ENCODE measurements around the gene FARS2. TPM values are rescaled to one million over a fixed set of nuclear protein-coding genes. Genes with fewer than 3 reads are reported as not detected.

The FARS2 gene
- total RNA-seq: 10.0 TPM

DNA sequence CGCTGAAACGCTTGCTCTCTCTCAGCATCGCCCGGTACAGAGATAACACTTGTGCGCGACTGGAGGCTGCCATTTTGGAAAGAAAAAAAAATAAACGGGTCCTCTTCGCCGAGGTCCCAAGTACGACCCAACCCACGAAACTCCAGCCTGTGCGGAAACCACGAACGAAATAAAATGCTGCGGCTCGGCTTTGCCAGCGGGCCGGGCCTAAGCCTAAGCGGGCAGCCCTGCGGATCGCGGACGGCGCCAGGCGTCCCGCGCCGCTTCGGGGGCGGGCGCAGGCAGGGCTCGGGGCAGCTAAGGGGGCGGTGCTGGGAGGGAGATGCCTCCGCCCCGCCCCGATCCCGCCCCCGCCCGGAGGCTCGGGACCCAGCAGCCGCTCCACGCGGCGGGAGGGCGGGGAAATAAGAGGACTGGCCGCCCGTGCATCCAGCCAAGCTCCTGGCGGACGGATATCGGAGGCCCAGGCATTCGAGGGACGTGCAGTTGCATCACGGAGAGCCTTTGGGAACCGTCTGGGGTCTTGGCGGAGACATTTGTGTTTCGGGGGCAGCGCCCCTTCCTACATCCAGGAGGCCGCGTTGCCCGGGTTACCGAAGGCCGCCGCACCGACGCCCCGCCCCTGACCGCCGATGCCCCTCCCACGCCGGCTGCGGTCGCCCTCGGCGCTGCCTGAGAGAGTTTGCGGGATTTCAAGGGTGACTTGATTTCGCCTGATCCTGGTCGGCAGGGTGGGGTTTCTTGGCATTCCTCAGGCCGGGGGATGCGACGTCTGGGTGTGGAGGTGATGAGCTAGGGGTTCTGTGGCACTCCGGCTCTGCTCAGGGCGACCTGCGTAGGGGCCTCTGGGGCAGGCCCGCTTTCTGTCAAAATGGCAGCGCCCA is at the start of gene FARS2, which contains the start of gene LYRM4:
TSS of gene FARS2 (plus strand) at position 853 of the 884 bp plus-strand sequence.
TSS of gene LYRM4 (minus strand) at position 290 of the 884 bp plus-strand sequence. CDS start at position 73, 217 bp downstream.
- ATAC-seq: peak; percentile 94

DNA sequence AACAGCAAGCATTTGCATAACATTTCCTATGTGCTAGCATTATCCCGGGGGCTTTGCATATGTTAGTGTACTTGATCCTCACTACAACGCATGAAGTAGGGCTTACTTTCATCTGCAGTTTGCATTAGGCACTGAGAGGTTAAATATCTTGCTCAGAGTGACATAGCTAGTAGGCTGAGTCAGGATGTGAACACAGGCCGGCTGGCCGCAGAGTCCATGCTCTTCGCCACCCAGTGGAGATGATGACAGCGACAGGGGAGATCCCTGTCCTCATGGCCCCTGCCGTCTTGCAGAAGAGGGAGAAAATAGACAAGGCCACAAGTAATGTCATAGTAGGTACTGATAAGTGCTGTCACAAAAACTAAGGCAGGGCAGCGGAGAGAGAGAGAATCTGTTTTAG is 47.5 kb upstream of the FARS2 start:
- ATAC-seq (no peak), DNase-seq (ENCODE audit: low spot score) (no peak)

More for the DNA sequence above, at the start of gene FARS2, which contains the start of gene LYRM4:
- peak; percentile 92 for DNase-seq (ENCODE audit: low spot score)

DNA sequence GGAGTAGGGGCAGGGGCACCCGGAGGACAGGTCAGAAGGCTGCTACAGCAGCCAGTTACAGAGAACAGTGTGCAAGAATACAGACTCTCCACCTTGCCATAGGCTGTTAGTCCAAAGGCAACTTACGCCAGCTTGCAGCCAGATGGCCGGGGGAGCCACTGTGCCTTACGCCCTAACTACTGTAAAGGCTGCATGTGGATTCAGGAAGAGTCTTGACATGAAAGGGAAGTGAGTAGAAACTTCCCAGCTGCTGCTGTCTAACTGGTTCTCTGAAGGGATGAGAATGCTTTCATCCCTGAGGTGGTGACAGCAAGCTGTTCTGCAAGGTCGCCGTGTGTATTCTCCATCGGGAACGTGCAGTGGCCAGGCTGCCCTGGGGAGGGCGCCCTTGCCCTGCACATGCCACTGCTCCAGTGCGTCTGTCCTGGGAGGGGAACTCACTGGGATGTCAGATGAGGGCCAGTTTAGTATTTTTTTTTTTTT is 46.7 kb upstream of the FARS2 start:
- ATAC-seq: peak; percentile 44
- no peak for DNase-seq (ENCODE audit: low spot score)

DNA sequence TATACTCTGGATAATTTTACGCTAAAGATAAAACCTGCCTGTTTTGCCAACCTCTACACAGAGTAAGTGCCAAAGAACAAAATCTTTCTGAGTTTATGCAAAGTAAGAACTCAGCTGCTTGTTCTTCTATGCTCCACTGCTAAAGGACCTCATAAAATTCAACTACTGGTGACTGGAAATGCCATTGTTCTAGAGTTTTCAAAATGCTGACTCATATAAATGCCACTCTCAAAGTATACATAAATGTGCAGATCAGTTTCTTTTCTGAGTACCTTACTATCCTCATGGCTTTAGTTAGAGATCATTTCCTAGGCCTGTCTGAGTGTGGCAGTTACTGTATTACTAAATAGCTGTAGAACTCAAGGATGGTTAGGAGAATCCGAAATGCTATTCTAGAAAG is 46.2 kb upstream of the FARS2 start:
- ATAC-seq (no peak), DNase-seq (ENCODE audit: low spot score) (no peak)

DNA sequence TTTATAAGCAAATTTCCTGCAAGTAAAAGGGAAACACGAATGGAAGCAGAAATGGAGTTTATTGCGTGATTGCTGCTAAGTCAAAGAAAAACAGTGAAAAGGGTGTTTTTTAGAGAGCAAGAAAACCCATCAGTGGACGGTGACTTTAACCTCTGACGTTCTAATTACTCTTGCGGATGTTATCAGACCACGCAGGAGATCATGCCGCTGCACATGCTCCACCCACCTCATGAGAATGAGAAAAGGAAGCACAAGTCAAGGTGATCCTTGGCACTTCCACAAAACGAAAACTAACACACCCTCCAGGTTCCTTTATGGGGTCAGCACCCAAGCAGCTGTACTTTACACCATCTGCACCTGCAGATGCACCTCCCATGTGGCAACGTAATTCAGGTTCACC is 45.5 kb upstream of the FARS2 start:
- no peak for DNase-seq (ENCODE audit: low spot score)
- ATAC-seq: no peak

DNA sequence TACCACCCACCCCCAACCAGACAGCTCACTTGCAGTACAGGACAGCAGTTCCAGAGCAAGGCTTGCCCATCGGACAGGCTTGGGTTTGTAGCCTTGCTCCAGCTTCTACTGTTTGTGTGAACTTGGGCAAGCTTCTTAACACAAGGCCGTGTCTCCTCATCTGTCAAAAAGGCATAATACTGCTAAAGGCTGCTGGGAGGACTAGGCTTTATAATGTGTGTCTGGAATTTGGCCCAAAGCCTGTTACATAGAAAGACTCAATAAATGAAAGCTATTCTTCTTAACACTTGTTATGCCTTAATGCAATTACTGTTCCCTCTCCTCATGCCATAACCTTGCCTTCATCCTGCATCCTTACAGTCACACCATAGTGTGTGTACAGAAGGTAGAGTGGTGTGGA is 44.0 kb upstream of the FARS2 start:
- no peak for DNase-seq (ENCODE audit: low spot score)
- ATAC-seq: no peak

DNA sequence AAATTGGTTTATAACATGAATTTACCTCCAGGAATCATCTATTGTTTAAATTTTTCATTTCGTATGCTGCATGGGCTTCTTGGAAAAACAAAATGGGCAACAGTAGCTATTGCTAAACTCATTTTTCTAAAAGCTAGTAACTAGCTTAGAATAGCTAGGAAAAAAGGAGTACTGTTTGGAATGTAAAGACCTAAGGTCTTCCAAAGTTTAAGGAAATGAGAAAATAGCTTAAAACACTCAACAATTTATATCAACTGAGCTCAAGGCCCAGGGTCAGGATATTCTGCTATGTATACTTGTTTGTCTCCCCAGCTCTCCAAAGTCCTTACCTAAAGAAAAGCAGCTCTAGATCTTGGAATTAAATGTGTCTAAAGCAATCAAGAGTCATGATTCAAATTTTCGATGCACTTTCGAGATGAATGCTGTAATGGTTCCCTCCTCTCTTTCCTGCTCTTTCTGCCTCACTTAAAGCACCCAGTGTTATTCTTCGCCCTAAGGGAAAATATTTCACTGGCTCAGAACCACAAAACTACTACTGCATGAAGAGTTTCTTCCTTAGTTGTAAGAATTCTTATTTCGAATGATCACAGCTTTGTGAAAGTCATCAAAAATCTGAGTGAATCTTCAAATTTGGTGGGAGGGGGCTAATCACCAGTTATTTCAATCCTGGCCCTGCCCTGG is 42.2 kb upstream of the FARS2 start:
- DNase-seq (ENCODE audit: low spot score): no peak
- no peak for ATAC-seq

DNA sequence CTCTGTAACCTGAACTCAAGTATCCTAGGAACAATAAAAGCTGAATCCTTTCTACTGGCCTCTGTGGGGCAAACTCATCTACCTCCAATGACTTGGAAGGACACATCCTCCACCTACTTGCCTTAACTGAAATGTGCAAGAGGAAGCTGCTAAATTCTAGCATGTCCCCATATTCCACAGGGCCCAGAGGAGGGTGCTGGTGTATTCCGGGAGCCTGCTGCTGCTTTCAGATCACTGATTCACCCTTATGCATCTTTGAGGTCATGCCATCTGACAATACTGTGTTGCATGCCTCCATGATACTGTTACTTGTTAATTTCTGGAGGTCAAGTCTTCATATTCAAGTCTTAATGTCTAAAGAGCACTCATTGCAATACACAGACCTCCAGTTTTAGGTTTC is 40.9 kb upstream of the FARS2 start:
- no peak for ATAC-seq
- DNase-seq (ENCODE audit: low spot score): no peak

DNA sequence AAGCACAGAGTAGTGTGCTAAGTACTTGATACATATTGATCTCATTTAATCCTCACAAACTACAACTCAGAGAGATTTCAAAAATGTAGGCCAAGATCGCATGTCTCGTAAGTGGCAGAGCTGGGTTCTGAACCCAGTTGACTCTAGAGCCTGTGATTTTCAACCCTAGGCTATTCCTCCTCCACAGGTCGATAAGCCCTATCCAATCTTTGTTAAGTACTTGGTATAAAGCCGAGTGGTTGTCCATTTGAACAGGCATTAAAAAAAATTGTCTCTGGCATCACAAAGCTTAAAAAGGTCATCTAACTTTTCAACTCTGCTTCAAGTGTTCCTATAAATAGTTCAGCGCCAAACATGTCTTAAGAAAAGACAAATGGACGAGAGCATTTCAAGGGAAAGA is 38.0 kb upstream of the FARS2 start:
- ATAC-seq (no peak), DNase-seq (ENCODE audit: low spot score) (no peak)

DNA sequence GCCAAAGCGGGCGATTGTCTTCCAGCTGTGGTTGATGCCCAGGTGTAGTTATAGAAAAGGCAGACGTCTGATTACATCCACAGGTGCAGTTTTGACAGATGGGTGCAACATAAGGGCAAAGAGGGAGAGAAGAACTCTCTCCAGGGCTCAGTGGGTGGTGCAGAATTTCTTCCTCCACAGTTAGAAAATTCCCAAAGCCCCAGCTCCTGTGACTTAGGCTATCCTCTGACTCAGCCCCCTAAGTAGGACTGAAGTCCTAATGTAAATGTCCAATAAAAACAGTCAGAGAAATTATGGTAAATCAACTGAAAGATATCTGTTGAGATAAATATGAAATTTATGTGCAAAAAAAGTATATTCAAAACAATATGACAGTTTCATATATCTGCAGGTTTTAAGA is 32.0 kb upstream of the FARS2 start:
- no peak for DNase-seq (ENCODE audit: low spot score)
- no peak for ATAC-seq

DNA sequence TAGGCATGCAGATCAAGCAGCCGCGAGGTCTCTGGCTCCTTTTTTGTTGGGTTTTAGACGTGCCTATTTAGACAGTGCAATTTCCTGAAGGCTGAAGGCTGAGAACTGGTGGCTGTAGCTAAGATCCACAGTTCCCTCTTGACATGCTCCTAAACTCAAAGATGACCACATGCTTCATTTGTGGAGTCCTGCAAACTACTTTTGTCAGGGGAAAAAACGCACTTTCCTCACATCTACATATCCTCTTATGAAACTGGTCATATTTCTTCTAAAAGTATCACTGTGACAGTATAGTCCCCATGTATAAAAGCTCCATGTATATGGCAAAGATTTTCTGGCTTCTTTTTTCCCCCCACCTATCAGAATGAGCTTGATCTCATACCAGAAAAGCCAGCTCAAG is 31.2 kb upstream of the FARS2 start:
- DNase-seq (ENCODE audit: low spot score): no peak
- ATAC-seq: no peak

DNA sequence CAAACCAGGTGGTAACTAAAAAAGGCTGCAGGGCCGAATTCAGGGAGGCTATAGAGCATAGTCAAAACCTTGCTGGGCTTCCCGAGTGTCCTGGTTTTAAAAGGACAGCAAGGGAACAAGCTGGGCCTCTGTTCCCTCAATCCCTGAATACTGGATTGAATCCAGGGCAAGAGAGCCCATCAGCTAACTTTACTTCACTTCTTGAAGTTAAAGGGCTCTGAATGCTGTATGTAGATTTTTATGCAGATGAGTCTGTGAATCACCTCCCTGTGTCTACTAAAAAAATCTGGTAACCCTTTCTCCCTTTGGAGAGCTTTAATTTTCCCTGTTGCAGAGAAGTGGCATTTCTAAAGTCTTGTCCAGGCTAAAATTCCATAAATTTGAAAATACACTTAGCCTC is 30.0 kb upstream of the FARS2 start:
- ATAC-seq (no peak), DNase-seq (ENCODE audit: low spot score) (no peak)

DNA sequence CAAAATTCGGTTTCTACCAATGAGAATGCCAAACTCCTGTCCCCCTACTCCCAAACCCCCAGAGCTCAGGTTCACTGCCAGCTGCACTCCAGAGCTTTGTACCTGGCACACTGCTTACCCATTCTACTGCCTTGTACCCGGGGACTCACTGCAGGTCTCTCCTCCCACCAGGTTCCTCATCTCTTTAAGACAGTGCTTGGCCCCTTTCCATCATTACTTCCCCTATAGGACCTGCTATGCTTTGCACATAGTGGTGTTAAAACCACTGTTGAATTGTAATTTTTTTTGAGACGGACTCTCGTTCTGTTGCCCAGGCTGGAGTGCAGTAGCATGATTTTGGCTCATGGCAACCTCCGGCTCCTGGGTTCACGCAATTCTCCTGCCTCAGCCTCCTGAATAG is 26.4 kb upstream of the FARS2 start:
- ATAC-seq (no peak), DNase-seq (ENCODE audit: low spot score) (no peak)

DNA sequence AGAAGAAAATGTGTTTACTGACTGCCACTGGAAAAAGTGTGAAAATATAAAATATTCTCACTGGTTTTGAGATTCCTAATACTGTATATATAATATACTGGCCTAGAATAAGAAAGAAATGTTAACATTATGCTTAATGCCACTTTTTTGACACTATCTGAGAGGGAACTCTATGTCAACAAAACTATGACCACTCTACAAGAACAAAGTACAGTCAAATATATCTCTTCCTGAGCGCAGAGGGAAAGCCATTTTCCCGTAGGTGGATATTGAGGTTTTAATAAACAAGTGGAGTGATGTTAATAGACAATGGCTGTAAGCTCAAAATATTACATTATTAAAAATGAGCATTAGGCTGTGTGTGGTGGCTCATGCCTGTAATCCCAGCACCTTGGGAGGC is 25.5 kb upstream of the FARS2 start:
- no peak for ATAC-seq
- no peak for DNase-seq (ENCODE audit: low spot score)

DNA sequence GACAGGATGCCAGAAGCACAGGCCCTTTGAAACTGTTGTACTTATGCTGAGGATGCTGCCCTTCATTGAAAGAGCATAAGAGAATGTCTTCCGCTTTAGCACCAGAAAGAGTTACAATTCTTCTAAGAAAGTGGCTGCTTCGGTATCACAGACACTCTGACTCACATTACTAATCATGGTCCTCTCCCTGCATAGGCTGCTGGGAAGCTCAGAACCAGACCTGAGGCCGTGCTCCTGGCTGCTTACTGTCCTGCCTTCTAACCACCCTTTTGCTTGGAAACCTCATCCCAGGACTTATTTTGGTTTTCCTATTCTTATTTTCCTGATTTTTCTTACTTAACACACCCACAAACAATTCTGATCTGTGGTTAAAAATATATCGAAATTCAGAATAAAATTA is 23.5 kb upstream of the FARS2 start:
- no peak for DNase-seq (ENCODE audit: low spot score)
- no peak for ATAC-seq

DNA sequence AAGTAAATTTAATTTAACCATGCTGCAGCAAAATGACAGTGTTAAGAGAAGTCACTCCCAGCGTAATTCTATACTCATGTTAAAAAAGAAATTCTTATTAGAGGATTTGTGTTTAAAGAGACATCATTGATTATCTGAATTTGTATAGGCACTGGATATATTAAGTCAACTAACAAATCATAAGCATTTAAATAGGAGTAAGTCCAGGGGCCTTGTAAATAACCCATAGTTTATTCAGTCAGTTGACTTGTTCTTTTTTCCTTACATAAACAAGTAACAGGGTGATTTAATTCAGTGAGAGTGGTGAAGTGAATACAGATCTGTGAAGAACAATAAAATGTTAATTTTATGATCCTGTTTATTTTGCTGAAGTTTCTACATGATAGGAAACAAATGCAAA is 23.0 kb upstream of the FARS2 start:
- DNase-seq (ENCODE audit: low spot score): no peak
- no peak for ATAC-seq

DNA sequence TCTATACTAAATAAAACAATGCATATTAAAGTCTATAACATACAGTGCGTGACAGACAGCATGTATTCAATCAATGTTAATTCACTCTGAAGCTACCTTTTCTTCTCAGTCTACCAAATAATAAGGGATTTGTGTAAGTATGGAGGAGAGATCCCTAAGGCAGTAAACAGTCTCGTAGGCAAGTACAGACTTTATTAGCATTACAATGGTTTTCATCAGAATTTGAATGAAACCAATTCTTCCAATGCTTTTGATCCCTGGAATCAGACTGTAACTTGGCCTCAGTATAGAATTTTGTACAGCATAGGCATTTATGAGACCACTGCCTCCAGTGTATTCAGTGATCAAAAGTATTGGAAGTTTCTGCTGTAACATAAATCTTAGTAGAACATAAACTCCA is 20.1 kb upstream of the FARS2 start:
- DNase-seq (ENCODE audit: low spot score) (no peak), ATAC-seq (no peak)

DNA sequence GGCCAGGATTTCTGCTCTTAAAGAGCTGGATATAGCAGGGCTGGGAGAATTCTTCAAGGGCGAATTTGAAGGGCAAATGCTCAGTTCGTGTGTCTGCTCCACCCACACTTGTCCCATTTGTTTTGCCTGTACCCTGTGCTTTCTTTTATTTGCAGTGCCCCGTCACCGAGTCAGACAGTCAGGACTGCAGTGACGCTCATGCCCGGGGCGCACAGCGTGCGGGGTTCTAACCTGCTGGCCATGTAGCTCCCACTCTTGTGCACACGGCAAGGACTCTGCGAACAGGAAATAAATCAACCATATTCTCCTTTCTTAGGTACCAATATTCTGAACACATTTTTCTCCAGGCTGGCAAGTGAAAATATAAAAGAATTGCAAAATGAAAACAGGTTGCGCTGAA is 18.2 kb upstream of the FARS2 start:
- no peak for DNase-seq (ENCODE audit: low spot score)

DNA sequence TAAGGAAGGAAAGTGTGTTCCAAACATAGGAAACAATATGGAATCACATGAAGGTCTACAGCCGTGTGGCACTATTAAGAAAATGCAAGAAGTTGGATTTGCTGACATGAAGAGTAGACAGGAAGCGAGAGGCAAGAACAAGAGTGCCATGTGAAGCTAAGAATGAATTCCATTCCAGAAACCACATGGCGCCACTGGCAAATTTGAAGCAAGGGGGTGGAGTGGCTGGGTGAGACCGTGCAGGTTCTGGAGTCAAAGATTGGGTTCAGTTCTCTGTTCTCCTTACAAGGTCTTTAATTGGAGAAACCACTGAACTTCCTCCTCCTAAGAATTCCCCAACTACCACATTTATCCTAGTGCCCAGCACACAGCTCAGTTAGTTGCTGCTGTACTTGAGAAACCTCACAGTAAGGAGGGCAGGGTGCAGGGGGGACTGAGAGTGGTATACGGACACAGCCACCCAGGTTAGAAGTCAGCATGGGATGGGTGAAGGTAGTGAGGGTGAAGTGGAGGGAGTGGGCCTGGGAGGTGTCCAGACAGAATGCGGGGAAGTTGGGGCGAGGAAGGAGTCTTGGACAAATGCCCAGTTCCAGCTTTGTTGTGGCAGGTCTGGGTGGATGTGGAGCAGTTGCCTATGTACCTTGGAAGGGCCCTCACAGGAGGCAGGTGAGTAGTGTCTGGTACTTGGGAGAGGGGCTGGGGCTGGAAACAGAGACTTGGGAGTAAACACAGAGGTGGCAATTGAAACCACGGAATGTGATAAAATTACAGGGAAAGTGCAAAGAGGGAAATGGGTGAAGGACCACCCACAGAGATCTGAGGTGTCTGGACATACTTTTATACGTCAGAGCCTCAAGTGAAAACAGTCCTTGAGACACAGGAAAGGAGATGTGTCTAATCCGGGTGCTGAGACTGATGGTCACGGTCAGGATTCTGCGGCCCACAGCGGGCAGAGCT is 14.9 kb upstream of the FARS2 start:
- ATAC-seq (no peak), DNase-seq (ENCODE audit: low spot score) (no peak)

More for the DNA sequence above, 18.2 kb upstream of the FARS2 start:
- no peak for ATAC-seq

DNA sequence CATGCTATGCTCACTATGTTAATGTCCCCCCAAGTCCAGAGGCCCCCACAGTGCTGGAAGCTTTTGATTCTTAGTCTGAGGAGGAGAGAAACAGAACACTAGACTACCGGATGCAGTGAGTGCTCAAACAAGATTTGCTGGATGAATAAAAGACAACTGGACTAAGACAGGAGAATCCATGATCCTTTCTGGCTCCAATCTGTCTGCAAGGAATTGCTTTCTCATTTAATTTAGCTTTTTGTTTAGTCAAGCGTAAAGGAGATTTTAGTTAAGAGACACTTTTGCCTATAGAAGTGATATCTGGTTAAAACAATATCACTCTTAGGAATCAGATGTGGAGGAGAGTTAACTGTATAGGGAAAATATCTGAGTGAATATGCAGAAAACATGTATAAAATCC is 14.1 kb upstream of the FARS2 start:
- no peak for ATAC-seq
- no peak for DNase-seq (ENCODE audit: low spot score)

All from left lobe of liver (tissue), 2 donors.